MCF 10A (cell line): Measurements from ENCODE around the gene RASIP1. TPM values are rescaled to one million over a fixed set of nuclear protein-coding genes. Genes with fewer than 3 reads are reported as not detected.

ENCODE experiments used
- BruUV-seq: library from RNA; stranded (reverse); fragments of 400-500 nt; replicated peaks from 2 replicates; lab custom pipeline; 2021; lab: Mats Ljungman, UMichigan
- CTCF ChIA-PET: fragments of 300-600 bp; sonication (Branson Sonifier 250); formaldehyde crosslinking; extraction: SDS; loops from one replicate; lab custom pipeline; 2021; ENCODE audit warnings: antibody characterized with exemption, inconsistent platforms; lab: Yijun Ruan, JAX
- POLR2A ChIA-PET: fragments of 300-600, 350-650 bp; sonication (Branson Sonifier 250); formaldehyde crosslinking; extraction: SDS; loops from one replicate; lab custom pipeline; 2020; ENCODE audit warnings: antibody characterized with exemption, inconsistent platforms; lab: Yijun Ruan, JAX
- DNase-seq: peaks from one replicate; pipeline ENCODE4 v3.0.0-alpha.2; 2018; ENCODE audit not compliant: unreplicated experiment
- H3K27ac Mint-ChIP-seq: one replicate; pipeline ENCODE4 v1.8.0; 2022; ENCODE audit warnings: mild to moderate bottlenecking, low read depth, mixed read lengths; ENCODE audit not compliant: unreplicated experiment
- H3K27me3 Mint-ChIP-seq: one replicate; pipeline ENCODE4 v1.8.0; 2022; ENCODE audit warnings: mixed read lengths; ENCODE audit not compliant: insufficient read depth, unreplicated experiment
- H3K36me3 Mint-ChIP-seq: one replicate; pipeline ENCODE4 v1.8.0; 2022; ENCODE audit warnings: mild to moderate bottlenecking, moderate library complexity, mixed read lengths; ENCODE audit not compliant: insufficient read depth, unreplicated experiment
- H3K4me1 Mint-ChIP-seq: one replicate; pipeline ENCODE4 v1.8.0; 2022; ENCODE audit warnings: mixed read lengths; ENCODE audit not compliant: insufficient read depth, unreplicated experiment
- H3K4me3 Mint-ChIP-seq: one replicate; pipeline ENCODE4 v1.8.0; 2022; ENCODE audit warnings: mild to moderate bottlenecking, moderate library complexity, mixed read lengths; ENCODE audit not compliant: unreplicated experiment
- H3K9me3 Mint-ChIP-seq: one replicate; pipeline ENCODE4 v1.8.0; 2022; ENCODE audit warnings: mixed read lengths; ENCODE audit not compliant: unreplicated experiment
- intact Hi-C: fragments of 100-400 bp; cut with micrococcal nuclease; formaldehyde crosslinking; loops from 2 replicates; pipeline ENCODE4 v1.14.1; 2022
- total RNA-seq: library from RNA; stranded (reverse); gene quantifications from 2 replicates; pipeline ENCODE4 v1.2.3, GENCODE V29; 2022
- TF ChIP-seq, protein P1 (sequence below): fragments of 200-600 bp; IDR thresholded peaks from one replicate; pipeline ENCODE4 v1.8.0; 2022; ENCODE audit warnings: antibody characterized with exemption, mild to moderate bottlenecking; ENCODE audit not compliant: unreplicated experiment

RASIP1 gene
- total RNA-seq, 1 experiment from 2014 or later, result 1.9 TPM

DNA sequence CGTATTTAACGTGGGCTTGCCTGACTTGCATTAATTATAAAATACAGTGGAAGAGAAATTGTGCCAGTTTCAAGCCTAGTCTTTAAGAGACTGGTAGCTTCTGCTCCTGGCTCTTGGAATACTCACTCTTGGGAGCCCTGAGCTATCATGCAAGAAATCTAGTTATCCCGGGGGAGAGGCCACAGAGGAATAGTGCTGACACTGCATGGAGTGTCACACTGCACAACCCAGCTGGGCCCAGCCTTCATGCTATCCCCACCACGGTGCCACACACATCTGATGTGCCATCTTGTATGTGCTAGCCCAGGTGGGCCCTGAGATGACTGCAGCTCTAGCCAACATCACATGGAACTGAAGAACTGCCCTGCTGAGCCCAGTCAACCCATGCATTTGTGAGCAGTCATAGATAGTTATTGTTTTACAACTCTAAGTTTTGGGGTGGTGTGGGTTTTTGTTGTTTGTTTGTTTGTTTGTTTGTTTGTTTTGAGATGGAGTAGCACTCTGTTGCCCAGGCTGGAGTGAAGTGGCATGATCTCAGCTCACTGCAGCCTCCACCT is 29.2 kb downstream of the RASIP1 start:
- no peaks in the 10 kb centered on the region for H3K27me3 Mint-ChIP-seq
- H3K36me3 Mint-ChIP-seq, result no peaks in the 10 kb centered on the region
- intact Hi-C loops, result loop anchor here (5.0 kb wide), 1 partner anchor 34 kb away; no protein-coding TSS in a partner anchor
- TF ChIP-seq, protein P1, sequence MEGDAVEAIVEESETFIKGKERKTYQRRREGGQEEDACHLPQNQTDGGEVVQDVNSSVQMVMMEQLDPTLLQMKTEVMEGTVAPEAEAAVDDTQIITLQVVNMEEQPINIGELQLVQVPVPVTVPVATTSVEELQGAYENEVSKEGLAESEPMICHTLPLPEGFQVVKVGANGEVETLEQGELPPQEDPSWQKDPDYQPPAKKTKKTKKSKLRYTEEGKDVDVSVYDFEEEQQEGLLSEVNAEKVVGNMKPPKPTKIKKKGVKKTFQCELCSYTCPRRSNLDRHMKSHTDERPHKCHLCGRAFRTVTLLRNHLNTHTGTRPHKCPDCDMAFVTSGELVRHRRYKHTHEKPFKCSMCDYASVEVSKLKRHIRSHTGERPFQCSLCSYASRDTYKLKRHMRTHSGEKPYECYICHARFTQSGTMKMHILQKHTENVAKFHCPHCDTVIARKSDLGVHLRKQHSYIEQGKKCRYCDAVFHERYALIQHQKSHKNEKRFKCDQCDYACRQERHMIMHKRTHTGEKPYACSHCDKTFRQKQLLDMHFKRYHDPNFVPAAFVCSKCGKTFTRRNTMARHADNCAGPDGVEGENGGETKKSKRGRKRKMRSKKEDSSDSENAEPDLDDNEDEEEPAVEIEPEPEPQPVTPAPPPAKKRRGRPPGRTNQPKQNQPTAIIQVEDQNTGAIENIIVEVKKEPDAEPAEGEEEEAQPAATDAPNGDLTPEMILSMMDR, result no peak
- peaks cover 19% of the 10 kb centered on the region for H3K4me1 Mint-ChIP-seq
- CTCF ChIA-PET, result interaction anchor here (0.6 to 0.9 kb wide), 4 partner anchors 22 to 356 kb away, joined by 3 to 4 read pairs (median 3); no protein-coding TSS in a partner anchor
- POLR2A ChIA-PET, result no interaction called here
- DNase-seq, result no peak
- H3K4me3 Mint-ChIP-seq, result no peak overlapping the region
- no TSS peak for BruUV-seq
- H3K27ac Mint-ChIP-seq, result no peak overlapping the region
- H3K9me3 Mint-ChIP-seq, result peaks cover 7% of the 10 kb centered on the region

DNA sequence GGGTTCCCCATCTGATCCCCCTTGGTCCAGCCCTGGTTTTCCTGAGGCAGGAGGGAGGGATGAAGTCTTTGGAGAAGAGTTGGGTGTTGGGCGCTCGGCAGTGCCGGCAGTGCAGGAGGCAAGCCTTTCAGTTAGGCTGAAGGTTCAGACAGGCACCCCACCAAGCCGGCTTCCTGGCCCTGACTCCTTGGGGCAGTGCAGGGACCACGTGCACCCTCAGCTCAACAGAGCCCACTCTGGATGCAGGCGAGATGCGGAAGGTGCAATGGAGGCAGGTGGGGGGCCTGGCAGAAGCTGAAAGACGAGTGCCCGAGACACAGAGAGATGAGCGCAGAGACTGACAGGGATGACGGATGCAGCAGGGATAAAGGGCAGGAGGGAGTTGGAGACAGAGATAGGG is 31.9 kb downstream of the RASIP1 start:
- DNase-seq, result no peak
- H3K9me3 Mint-ChIP-seq, result peaks cover 7% of the 10 kb centered on the region
- peaks cover 7% of the 10 kb centered on the region for H3K4me1 Mint-ChIP-seq
- BruUV-seq, result no TSS peak
- ChIA-PET CTCF (no interaction called here), POLR2A (no interaction called here)
- no peak overlapping the region for H3K4me3 Mint-ChIP-seq
- no peak overlapping the region for H3K27ac Mint-ChIP-seq
- TF ChIP-seq, protein P1, result no peak
- H3K27me3 Mint-ChIP-seq, result no peaks in the 10 kb centered on the region
- intact Hi-C loops, result no loop called here
- no peaks in the 10 kb centered on the region for H3K36me3 Mint-ChIP-seq

DNA sequence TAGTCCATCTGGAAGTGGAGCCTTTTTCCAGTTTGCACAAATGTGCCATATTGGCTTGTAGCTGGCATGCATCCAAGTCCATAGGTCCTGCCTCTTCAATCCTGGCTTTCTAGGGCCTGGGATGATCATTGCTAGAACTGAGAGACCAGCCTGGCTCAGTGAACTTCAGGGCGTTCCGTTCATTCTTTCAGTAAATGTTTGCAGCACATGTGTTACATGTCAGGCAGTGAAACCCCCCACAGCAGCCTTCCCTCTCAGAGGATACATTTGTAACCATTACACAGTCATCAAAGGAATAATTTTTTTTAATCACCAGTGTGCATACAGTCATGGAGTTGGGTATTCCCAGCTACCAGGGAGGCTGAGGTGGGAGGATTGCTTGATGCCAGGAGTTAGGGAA is 35.0 kb downstream of the RASIP1 start:
- no peak overlapping the region for H3K27ac Mint-ChIP-seq
- TF ChIP-seq, protein P1, result no peak
- H3K27me3 Mint-ChIP-seq, result no peaks in the 10 kb centered on the region
- H3K4me1 Mint-ChIP-seq, result no peaks in the 10 kb centered on the region
- ChIA-PET POLR2A (interaction anchor here (0.8 kb wide), 1 partner anchor 8 kb away, joined by 5 read pairs; no protein-coding TSS in a partner anchor), CTCF (no interaction called here)
- no peaks in the 10 kb centered on the region for H3K36me3 Mint-ChIP-seq
- no peak for DNase-seq
- no peak overlapping the region for H3K4me3 Mint-ChIP-seq
- peaks cover 7% of the 10 kb centered on the region for H3K9me3 Mint-ChIP-seq
- no TSS peak for BruUV-seq
- intact Hi-C loops, result no loop called here

DNA sequence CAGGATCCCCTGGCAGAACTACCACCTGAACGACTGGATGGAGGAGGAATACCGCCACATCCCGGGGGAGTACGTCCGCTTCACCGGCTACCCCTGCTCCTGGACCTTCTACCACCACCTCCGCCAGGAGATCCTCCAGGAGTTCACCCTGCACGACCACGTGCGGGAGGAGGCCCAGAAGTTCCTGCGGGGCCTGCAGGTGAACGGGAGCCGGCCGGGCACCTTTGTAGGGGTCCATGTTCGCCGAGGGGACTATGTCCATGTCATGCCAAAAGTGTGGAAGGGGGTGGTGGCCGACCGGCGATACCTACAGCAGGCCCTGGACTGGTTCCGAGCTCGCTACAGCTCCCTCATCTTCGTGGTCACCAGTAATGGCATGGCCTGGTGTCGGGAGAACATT is 37.1 kb downstream of the RASIP1 start:
- H3K27me3 Mint-ChIP-seq, result no peaks in the 10 kb centered on the region
- TF ChIP-seq, protein P1, result no peak
- H3K27ac Mint-ChIP-seq, result no peak overlapping the region
- H3K9me3 Mint-ChIP-seq, result peaks cover 7% of the 10 kb centered on the region
- DNase-seq, result no peak
- intact Hi-C loops, result no loop called here
- ChIA-PET POLR2A (interaction anchor here (0.6 kb wide), 1 partner anchor 937 kb away, joined by 3 read pairs; the partner anchor contains the start of gene RRAS), CTCF (interaction anchor here (0.6 kb wide), 1 partner anchor 48 kb away, joined by 3 read pairs; no protein-coding TSS in a partner anchor)
- no peaks in the 10 kb centered on the region for H3K36me3 Mint-ChIP-seq
- H3K4me1 Mint-ChIP-seq, result peaks cover 7% of the 10 kb centered on the region
- BruUV-seq, result no TSS peak
- H3K4me3 Mint-ChIP-seq, result no peak overlapping the region
